ENCODE data around the gene MTFR1L. TPM values are rescaled to one million over a fixed set of nuclear protein-coding genes. Genes with fewer than 3 reads are reported as not detected.
A peak's percentile ranks its signal among the peaks of the same experiment; 100 is the strongest.

MTFR1L gene
- total and polyA plus RNA-seq, 3 donors from 2014 or later = 148 to 253 (median 166) TPM

GRCh38 chr1:25858494-25858893, 38.7 kb downstream of the MTFR1L start:
- Histone ChIP-seq H3K4me3 (peak overlapping the region; percentile 62 to 66), H3K27me3 (no peaks in the 10 kb centered on the region), H3K4me1 (peaks cover 3% of the 10 kb centered on the region), H3K9me3 (no peaks in the 10 kb centered on the region), H3K36me3 (ENCODE audit: low read depth, missing control alignments) (no peaks in the 10 kb centered on the region), H3K27ac (peak overlapping the region; percentile 47 to 82)
- TF ChIP-seq CTCF (IDR thresholded peaks at IDR 0.05) (no peak), POLR2A (IDR thresholded peaks at IDR 0.05) (no peak)
- intact Hi-C loops (cut with DNase I; ENCODE audit: low total_unique reads) = no loop called here
- 47 to 52% methylated on average over 7 of the region's 7 CpGs for WGBS, 2 donors
- DNase-seq = no peak

- Histone ChIP-seq H3K4me1 (peaks cover 3% of the 10 kb centered on the region), H3K27ac (peak within 1 kb of the TSS; percentile 47 to 82), H3K27me3 (no peaks in the 10 kb centered on the region), H3K4me3 (peak within 1 kb of the TSS; percentile 62 to 66), H3K9me3 (no peaks in the 10 kb centered on the region), H3K36me3 (ENCODE audit: low read depth, missing control alignments) (no peaks in the 10 kb centered on the region)
- DNase-seq = peak; percentile 91
- TF ChIP-seq CTCF (IDR thresholded peaks at IDR 0.05) (no peak), POLR2A (IDR thresholded peaks at IDR 0.05) (no peak)
- intact Hi-C loops (cut with DNase I; ENCODE audit: low total_unique reads) = no loop called here
- WGBS, 2 donors = 3 to 4% methylated on average over 61 to 67 of the region's 77 CpGs
These were observed 39.4 kb downstream of the MTFR1L start, which contains the start of gene AUNIP for GRCh38 chr1:25858906-25859789. Gene AUNIP, minus strand, starts transcription at chr1:25859457. Its CDS starts 100 bp downstream, at chr1:25859357.

GRCh38 chr1:25861316-25862286, 41.8 kb downstream of the MTFR1L start:
- peak; percentile 13 for DNase-seq
- intact Hi-C loops (cut with DNase I; ENCODE audit: low total_unique reads) = no loop called here
- no peaks in the 10 kb centered on the region for H3K9me3 ChIP-seq
- WGBS, 2 donors = 65 to 72% methylated on average over 16 of the region's 16 CpGs
- TF ChIP-seq POLR2A (IDR thresholded peaks at IDR 0.05) = no peak
- TF ChIP-seq CTCF (IDR thresholded peaks at IDR 0.05) = no peak
- H3K27me3 ChIP-seq = no peaks in the 10 kb centered on the region
- no peak overlapping the region for H3K27ac ChIP-seq
- no peaks in the 10 kb centered on the region for H3K36me3 ChIP-seq (ENCODE audit: low read depth, missing control alignments)
- H3K4me3 ChIP-seq = no peak overlapping the region
- peaks cover 3% of the 10 kb centered on the region for H3K4me1 ChIP-seq

- Histone ChIP-seq H3K9me3 (no peaks in the 10 kb centered on the region), H3K27me3 (no peaks in the 10 kb centered on the region), H3K4me3 (no peak overlapping the region), H3K4me1 (peaks cover 3% of the 10 kb centered on the region), H3K27ac (no peak overlapping the region), H3K36me3 (ENCODE audit: low read depth, missing control alignments) (no peaks in the 10 kb centered on the region)
- 90 to 96% methylated on average over 19 to 20 of the region's 20 CpGs for WGBS, 2 donors
- TF ChIP-seq POLR2A (IDR thresholded peaks at IDR 0.05) (no peak), CTCF (IDR thresholded peaks at IDR 0.05) (no peak)
- peak; percentile 13 for DNase-seq
- intact Hi-C loops (cut with DNase I; ENCODE audit: low total_unique reads) = no loop called here
These were observed 43.2 kb downstream of the MTFR1L start for GRCh38 chr1:25862785-25863485.
